ENCODE results near the gene SPI1.

The SPI1 gene

GRCh38 chr11:47387944-47388696 lies 9.8 kb upstream of the SPI1 start:
- FAIRE-seq (no peak), DNase-seq (ENCODE audit: insufficient read length, low spot score) (no peak)

DNA sequence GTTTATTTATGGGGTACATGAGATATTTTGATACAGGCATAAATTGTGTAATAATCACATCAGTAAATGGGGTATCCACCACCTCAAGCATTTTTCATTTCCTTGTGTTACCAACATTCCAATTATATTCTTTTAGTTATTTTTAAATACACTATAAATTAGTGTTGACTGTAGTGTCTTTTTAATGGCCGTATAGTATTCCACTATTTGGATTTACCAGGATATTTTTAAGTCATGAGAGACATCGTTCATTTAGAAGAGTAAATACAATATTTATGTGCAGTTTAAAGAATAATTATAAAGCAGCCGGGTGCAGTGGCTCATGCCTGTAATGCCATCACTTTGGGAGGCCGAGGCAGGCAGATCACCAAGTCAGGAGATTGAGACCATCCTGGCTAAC lies 6.2 kb upstream of the SPI1 start:
- no peak for TF ChIP-seq POLR2A (IDR thresholded peaks at IDR 0.05; ENCODE audit: low read depth, low read length)
- no peak for DNase-seq (ENCODE audit: insufficient read length, low spot score)
- FAIRE-seq: no peak

More at GRCh38 chr11:47387944-47388696, 9.8 kb upstream of the SPI1 start:
- TF ChIP-seq POLR2A (IDR thresholded peaks at IDR 0.05; ENCODE audit: low read depth, low read length): no peak

DNA sequence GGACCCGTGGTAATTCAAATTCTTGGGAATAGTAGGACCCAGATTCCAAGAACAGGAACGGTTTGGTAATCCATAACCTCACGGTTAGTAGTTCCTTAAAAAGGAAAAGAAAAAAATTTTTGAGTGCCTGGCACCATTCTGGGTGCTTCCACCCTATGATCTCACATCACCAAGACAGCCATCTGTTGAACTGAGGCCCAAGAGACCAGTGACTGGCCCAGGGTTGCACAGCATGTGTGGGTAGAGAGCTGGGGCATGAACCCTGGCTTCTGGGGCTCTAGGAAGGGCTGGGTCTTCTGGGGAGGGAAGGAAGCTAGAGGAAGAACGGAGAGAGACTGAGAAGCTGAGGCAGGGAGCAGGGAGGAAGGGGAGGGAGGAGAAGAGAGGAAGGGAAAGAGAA lies 4.7 kb upstream of the SPI1 start:
- FAIRE-seq (no peak), DNase-seq (ENCODE audit: insufficient read length, low spot score) (no peak)
- TF ChIP-seq POLR2A (IDR thresholded peaks at IDR 0.05; ENCODE audit: low read depth, low read length): no peak

DNA sequence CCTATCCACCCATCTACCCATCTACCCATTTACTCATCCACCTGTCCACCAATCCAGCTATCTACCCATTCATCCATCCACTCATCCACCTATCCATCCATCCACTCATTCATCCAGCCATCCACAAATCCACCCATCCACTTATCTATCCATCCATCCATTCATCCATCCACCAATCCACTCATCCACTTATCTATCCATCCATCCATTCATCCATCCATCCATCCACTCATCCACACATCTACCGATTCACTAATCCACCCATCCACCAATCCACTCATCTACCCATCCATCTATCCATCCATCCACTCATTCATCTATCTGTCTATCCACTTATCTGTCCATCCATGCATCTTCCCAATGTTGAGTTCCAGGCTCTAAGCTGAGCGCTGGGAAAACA lies 1.7 kb upstream of the SPI1 start:
- no peak for TF ChIP-seq POLR2A (IDR thresholded peaks at IDR 0.05; ENCODE audit: low read depth, low read length)
- no peak for FAIRE-seq
- no peak for DNase-seq (ENCODE audit: insufficient read length, low spot score)

DNA sequence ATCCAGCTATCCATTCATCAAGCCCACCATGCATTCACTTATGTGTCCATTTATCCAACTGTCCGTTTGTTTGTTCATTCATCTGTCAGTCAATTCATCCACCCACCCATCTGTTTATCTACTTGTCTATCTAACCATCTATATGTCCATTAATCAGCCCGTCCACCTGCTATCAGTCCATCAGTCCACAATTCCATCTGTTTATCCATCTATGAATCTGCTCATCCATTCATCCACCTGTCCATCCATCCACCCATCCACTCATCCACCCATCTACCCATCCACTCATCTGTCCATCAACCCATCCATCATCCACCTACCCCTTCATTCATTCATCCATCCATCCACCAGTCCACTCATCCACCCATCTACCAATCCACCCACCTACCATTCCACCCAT lies 970 bp upstream of the SPI1 start:
- TF ChIP-seq POLR2A (IDR thresholded peaks at IDR 0.05; ENCODE audit: low read depth, low read length): no peak
- FAIRE-seq: no peak

DNA sequence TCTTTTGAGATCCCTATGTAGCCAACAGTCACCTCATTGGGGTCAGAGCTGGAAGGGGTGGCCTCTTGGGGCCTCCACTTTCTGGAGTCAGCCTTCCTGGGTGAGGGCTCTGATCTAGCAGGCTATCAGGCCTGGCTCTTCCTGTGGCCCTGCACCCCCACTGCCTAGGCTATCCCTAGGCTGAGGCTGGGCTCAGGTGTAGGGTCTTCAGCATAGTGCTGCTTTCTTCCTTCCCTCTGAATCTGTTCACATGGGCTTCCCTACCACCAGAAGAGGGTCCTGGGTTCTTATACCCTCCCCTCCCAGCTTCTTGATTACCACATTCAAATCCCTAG lies 456 bp upstream of the SPI1 start:
- TF ChIP-seq POLR2A (IDR thresholded peaks at IDR 0.05; ENCODE audit: low read depth, low read length): no peak
- FAIRE-seq: no peak
- no peak for DNase-seq (ENCODE audit: insufficient read length, low spot score)

More for the DNA sequence above, 970 bp upstream of the SPI1 start:
- DNase-seq (ENCODE audit: insufficient read length, low spot score): no peak

GRCh38 chr11:47377571-47378009 lies 757 bp downstream of the SPI1 start:
- FAIRE-seq (no peak), DNase-seq (ENCODE audit: insufficient read length, low spot score) (no peak)
- no peak for TF ChIP-seq POLR2A (IDR thresholded peaks at IDR 0.05; ENCODE audit: low read depth, low read length)

DNA sequence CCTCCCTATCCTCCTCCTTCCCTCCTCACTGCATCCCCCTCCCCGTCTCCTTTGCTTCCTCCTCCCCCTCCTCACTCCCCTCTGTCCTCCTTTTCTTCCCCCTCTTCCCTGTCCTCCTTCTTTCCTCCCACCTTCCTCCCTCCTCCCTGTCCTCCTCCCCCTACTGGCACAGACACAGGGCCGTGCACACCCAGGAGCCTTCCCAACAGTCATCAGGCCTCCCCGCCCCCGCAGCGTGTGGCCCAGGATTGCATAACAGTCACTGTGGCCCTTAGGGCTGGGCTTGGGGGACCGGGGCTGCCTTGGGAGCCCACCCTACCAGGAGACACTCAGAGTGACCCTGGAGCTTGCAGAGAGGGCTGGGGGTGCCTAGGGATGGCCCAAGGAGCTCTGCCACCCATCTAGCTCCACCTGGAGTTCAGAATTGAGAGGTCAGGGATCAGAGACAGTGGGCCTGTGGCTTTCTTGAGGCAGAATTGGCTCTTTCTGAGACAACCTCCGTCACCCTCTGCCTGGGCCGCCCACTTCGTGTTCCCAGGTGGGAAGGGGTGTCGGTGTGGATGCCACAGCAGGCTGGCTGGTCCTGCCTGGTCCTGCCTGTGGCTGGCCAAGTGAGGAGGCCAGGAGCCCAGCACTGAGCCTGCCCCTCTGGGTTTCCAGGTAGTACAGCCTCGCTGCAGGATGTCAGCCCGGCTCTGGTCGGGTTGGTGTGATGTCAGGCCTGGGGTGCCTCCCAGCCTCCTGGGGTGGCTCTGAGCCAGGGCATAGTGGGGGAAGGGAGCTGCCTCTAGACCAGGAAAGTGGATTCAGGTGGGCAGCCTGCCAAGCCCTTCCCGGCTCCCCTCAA lies 1.6 kb downstream of the SPI1 start:
- no peak for TF ChIP-seq POLR2A (IDR thresholded peaks at IDR 0.05; ENCODE audit: low read depth, low read length)
- DNase-seq (ENCODE audit: insufficient read length, low spot score): no peak
- FAIRE-seq: no peak

- no peak for TF ChIP-seq POLR2A (IDR thresholded peaks at IDR 0.05; ENCODE audit: low read depth, low read length)
- DNase-seq (ENCODE audit: insufficient read length, low spot score) (no peak), FAIRE-seq (no peak)
Measured at GRCh38 chr11:47376107-47376524, 2.2 kb downstream of the SPI1 start.

DNA sequence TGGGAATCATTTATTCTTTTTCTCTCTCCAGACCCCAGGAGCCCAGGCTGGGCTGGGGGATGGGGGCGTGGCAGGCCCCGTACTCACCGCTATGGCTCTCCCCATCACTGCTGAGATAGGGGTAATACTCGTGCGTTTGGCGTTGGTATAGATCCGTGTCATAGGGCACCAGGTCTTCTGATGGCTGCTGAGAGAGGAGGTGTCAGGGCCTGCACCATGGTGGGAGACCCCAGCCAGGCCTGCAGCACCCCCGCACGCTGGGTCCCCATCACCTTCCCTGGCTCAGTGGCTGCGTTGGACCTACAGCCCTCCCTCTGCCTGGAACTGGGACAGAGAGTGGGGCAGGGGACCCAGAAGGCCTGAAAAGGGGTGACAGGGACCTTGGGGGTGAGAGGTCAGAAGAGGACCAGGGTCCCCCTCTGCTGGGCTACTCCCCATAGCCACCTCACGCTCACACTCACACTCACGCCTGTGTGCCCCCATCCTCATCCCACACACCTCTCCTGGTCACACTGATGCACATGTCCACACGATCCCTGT lies 2.7 kb downstream of the SPI1 start:
- no peak for DNase-seq (ENCODE audit: insufficient read length, low spot score)
- FAIRE-seq: no peak
- TF ChIP-seq POLR2A (IDR thresholded peaks at IDR 0.05; ENCODE audit: low read depth, low read length): no peak

GRCh38 chr11:47375020-47375419 lies 3.3 kb downstream of the SPI1 start:
- FAIRE-seq (no peak), DNase-seq (ENCODE audit: insufficient read length, low spot score) (no peak)
- TF ChIP-seq POLR2A (IDR thresholded peaks at IDR 0.05; ENCODE audit: low read depth, low read length): no peak

DNA sequence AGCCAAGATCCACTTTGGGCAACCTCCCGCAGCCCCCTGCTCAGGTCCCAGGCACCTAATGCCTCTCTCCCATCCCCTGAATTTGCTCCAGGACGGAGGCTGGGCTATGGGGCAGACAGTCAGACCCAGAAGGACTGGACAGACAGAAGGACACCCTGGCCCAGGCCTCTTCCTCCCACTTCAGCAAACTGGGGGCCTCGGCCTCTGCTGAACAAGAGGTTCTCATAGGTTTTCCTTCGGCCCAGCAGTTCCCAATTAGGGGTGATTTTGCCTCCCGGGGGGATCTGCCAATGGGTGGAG lies 3.7 kb downstream of the SPI1 start:
- DNase-seq (ENCODE audit: insufficient read length, low spot score) (no peak), FAIRE-seq (no peak)
- TF ChIP-seq POLR2A (IDR thresholded peaks at IDR 0.05; ENCODE audit: low read depth, low read length): no peak

- DNase-seq (ENCODE audit: insufficient read length, low spot score): peak; percentile 95
Measured at GRCh38 chr11:47373876-47374719, 4.2 kb downstream of the SPI1 start.

DNA sequence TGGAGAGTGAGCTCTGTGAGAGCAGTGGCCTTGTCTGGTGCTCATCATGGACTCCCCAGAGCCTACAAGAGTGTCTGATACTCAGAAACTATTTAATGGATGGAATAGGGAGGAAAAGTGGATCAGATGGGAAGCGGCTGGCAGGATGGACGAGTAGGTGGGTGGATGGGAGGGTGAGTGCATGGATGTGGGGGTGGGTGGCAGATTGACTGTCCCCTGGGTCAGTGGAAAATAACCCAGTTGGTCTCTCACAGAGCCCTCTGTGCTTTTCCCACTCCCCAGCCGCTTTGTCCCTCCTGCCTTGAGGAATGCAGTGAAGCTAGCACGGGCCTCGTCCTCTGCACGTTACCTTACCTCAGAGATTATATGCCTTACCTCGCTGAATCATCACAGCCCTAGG lies 5.9 kb downstream of the SPI1 start:
- DNase-seq (ENCODE audit: insufficient read length, low spot score) (no peak), FAIRE-seq (no peak)
- TF ChIP-seq POLR2A (IDR thresholded peaks at IDR 0.05; ENCODE audit: low read depth, low read length): no peak

More at GRCh38 chr11:47373876-47374719, 4.2 kb downstream of the SPI1 start:
- TF ChIP-seq POLR2A (IDR thresholded peaks at IDR 0.05; ENCODE audit: low read depth, low read length): no peak
- FAIRE-seq: no peak

All from H54 (cell line).